ENCODE measurements around the gene TP53INP2.

- no peak for TF ChIP-seq CTCF (IDR thresholded peaks at IDR 0.05; ENCODE audit: low read length)
- TF ChIP-seq EZH2 (IDR thresholded peaks at IDR 0.05; ENCODE audit: borderline replicate concordance, low read length): no peak
These were observed 6.9 kb downstream of the TP53INP2 start for GRCh38 chr20:34710861-34711574.

Measured in OCI-LY1 (cell line).